Effector memory CD4-positive, alpha-beta T cell (primary cell): ENCODE results near the gene OR5AP2.
"Not testable (repeated sequence)": the region's sequence is repeated elsewhere in the genome, so short reads cannot be mapped to it uniquely, and the experiment has no call there.

Experiments used
- DNase-seq, 3 donors: peaks; one replicate each; pipeline ENCODE4 v3.0.0-alpha.2; 2020
- H3K27ac ChIP-seq: 2 replicates; pipeline ENCODE4 v1.7.0; 2013; ENCODE audit warnings: mild to moderate bottlenecking, low read length, moderate library complexity; ENCODE audit not compliant: insufficient read depth, poor library complexity, severe bottlenecking
- H3K27me3 ChIP-seq: replicated peaks from 2 replicates; pipeline ENCODE4 v1.7.0; 2013; ENCODE audit warnings: mild to moderate bottlenecking, low read length; ENCODE audit not compliant: insufficient read depth, control insufficient read depth, poor library complexity, severe bottlenecking
- H3K36me3 ChIP-seq: 2 replicates; pipeline ENCODE4 v1.7.0; 2013; ENCODE audit warnings: mild to moderate bottlenecking, low read length, moderate library complexity; ENCODE audit not compliant: control insufficient read depth, insufficient read depth
- H3K4me1 ChIP-seq: 2 replicates; pipeline ENCODE4 v1.7.0; 2013; ENCODE audit warnings: low read length, mild to moderate bottlenecking; ENCODE audit not compliant: control insufficient read depth, insufficient read depth, poor library complexity, severe bottlenecking
- H3K4me3 ChIP-seq: 2 replicates; pipeline ENCODE4 v1.7.0; 2013; ENCODE audit warnings: low read length, low read depth, mild to moderate bottlenecking; ENCODE audit not compliant: insufficient read depth, poor library complexity, severe bottlenecking
- H3K9me3 ChIP-seq: 2 replicates; pipeline ENCODE4 v1.7.0; 2013; ENCODE audit warnings: mild to moderate bottlenecking, low read length, moderate library complexity; ENCODE audit not compliant: control insufficient read depth
- total RNA-seq, 3 donors: gene quantifications; one replicate each; lab custom pipeline; 2026; lab: John Stamatoyannopoulos, UW

The OR5AP2 gene
- 0 reads per million in 3 donors for total RNA-seq

DNA sequence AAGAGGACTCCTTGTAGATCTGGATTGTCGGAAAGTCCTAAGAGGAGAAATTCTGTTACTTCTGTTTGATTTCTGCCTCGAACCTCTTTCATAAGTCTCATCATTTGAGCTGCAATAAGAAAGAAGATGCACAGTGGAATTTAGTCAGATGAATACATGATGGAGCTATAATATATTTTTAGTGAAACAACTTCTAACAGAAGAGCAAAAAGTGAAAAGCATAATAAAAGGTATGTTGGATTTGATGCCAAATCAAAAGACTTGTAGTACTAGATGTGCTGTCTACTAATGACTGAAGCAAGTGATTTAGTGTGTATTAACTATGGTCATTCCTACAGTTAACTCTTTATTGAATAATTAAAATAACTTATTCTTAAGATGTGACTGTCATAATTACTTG, at the start of gene OR5AP2:
Gene OR5AP2, minus strand, starts transcription at position 101 of the 400 bp plus-strand sequence. Its CDS starts 0 bp downstream, at position 101.
- H3K27ac ChIP-seq, result no peak within 1 kb of the TSS
- no peaks in the 10 kb centered on the region for H3K36me3 ChIP-seq
- no peaks in the 10 kb centered on the region for H3K4me1 ChIP-seq
- H3K4me3 ChIP-seq, result no peak within 1 kb of the TSS
- H3K9me3 ChIP-seq, result no peaks in the 10 kb centered on the region
- no peak for DNase-seq
- no peaks in the 10 kb centered on the region for H3K27me3 ChIP-seq

DNA sequence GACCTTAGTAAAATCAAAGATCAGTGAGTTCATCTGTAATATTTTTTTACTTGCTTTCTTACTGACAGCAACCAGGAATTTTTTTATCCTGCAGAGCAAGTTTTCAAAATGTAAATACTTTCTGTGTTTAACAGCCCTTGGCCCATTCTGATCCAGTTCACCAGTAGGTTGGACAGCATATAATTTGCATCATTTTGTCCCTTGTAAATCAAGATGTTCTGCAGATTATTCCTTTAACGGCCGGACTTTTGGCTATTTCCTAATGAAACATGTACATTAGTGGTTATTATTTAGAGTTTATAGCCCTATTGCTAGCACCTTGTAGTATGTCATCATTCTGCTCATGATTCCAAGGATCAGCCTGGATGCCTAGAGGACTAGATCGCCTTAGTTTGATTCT, 48.9 kb upstream of the OR5AP2 start:
- not testable (repeated sequence) for H3K9me3 ChIP-seq, H3K27ac ChIP-seq, H3K4me3 ChIP-seq, H3K4me1 ChIP-seq, H3K27me3 ChIP-seq, DNase-seq, H3K36me3 ChIP-seq

- DNase-seq, result no peak
- Histone ChIP-seq H3K36me3 (no peaks in the 10 kb centered on the region), H3K27ac (no peak overlapping the region), H3K4me3 (no peak overlapping the region), H3K9me3 (no peaks in the 10 kb centered on the region), H3K27me3 (no peaks in the 10 kb centered on the region), H3K4me1 (no peaks in the 10 kb centered on the region)
Measured at GRCh38 chr11:56688554-56689100, 46.4 kb upstream of the OR5AP2 start.

DNA sequence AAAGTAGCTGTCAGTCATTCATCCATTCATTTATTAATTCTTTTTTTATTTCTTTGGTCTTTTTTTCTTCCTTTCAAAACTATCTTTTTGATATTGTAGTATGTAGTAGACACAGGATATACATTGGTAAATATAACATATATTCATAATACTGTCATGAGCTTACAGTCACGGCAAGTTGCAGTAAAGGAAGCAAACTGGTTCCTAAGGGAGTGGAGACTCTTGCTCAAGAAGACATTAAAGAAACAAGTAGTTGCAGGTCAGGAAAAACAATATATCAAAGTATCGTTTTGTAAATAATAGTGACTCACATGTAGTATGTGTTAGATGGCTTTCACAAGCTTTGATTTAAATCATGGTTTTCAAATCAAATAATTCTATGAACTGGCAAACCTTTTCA, 28.7 kb upstream of the OR5AP2 start:
- no peaks in the 10 kb centered on the region for H3K36me3 ChIP-seq
- no peaks in the 10 kb centered on the region for H3K27me3 ChIP-seq
- H3K9me3 ChIP-seq, result no peaks in the 10 kb centered on the region
- H3K27ac ChIP-seq, result no peak overlapping the region
- H3K4me3 ChIP-seq, result no peak overlapping the region
- H3K4me1 ChIP-seq, result no peaks in the 10 kb centered on the region
- no peak for DNase-seq

GRCh38 chr11:56663386-56663785, 21.1 kb upstream of the OR5AP2 start, which contains the start of gene OR5AR1:
TSS of gene OR5AR1 (plus strand) at chr11:56663686. CDS start at chr11:56663686, 0 bp downstream.
- no peak for DNase-seq
- Histone ChIP-seq H3K27me3 (no peaks in the 10 kb centered on the region), H3K4me1 (no peaks in the 10 kb centered on the region), H3K9me3 (no peaks in the 10 kb centered on the region), H3K27ac (no peak within 1 kb of the TSS), H3K4me3 (no peak within 1 kb of the TSS), H3K36me3 (no peaks in the 10 kb centered on the region)

GRCh38 chr11:56659755-56660154, 17.5 kb upstream of the OR5AP2 start:
- no peak overlapping the region for H3K27ac ChIP-seq
- H3K4me3 ChIP-seq, result no peak overlapping the region
- no peaks in the 10 kb centered on the region for H3K9me3 ChIP-seq
- DNase-seq, result no peak
- no peaks in the 10 kb centered on the region for H3K36me3 ChIP-seq
- no peaks in the 10 kb centered on the region for H3K27me3 ChIP-seq
- no peaks in the 10 kb centered on the region for H3K4me1 ChIP-seq

DNA sequence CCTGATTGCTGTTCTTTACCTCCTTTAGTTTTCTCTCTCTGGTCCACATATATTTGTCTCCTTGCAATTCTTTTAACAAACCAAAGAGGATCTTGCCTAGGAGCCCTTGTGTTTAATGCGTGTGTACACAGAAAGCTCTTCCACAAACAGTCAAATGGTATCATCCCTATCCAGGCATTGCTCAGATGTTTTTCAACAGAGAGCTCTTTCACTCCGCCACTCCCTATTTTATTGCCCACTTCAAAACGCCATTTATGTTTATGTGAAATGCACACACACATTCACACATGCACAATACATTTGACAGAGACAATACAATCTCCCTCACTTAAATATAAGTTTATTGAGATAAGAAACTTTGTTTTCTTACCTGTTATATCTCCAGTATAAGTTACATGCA, 4.7 kb downstream of the OR5AP2 start:
- H3K4me1 ChIP-seq, result no peaks in the 10 kb centered on the region

DNA sequence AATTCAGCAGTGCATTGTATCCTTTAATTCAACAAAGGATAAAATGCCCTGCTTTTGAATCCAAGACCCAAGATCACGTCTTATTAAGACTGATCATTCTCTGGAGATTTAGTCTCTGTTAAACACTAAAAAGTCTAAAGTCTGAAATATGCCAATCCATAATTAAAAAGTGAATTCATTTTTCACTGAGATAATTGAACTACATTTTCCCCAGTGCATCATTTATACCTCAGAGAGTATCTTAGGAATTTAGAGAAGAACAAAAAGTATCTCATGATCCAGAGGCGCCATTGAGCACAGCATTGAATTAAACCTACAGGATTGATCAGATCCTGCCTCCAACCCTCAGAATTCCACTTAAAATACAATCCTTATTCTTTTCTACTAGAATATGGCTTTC, 5.4 kb downstream of the OR5AP2 start:
- Histone ChIP-seq H3K36me3 (no peaks in the 10 kb centered on the region), H3K27me3 (no peaks in the 10 kb centered on the region), H3K4me3 (no peak overlapping the region), H3K9me3 (no peaks in the 10 kb centered on the region), H3K27ac (no peak overlapping the region), H3K4me1 (no peaks in the 10 kb centered on the region)
- DNase-seq, result no peak

More for the DNA sequence above, 4.7 kb downstream of the OR5AP2 start:
- no peaks in the 10 kb centered on the region for H3K9me3 ChIP-seq
- no peak overlapping the region for H3K4me3 ChIP-seq
- no peaks in the 10 kb centered on the region for H3K27me3 ChIP-seq
- H3K36me3 ChIP-seq, result no peaks in the 10 kb centered on the region
- no peak overlapping the region for H3K27ac ChIP-seq
- no peak for DNase-seq

DNA sequence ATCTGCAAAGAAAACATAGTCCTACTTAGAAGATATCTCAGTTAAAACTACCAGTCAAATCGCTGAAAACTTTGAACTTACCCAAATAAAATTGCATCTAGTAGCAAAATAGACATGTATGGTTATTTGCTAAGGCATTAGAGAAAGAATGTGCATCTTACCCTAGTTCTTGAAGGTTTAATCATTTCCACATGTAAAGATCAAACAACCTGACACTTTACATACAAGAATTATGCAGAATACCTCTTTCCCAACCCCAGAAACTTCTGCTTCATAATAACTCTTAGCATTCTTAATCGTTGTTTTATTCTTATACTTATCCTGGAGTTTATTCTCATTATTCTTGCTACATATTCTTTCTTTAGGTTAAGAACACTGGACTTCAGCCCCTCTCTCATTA, 9.9 kb downstream of the OR5AP2 start:
- no peak for DNase-seq
- H3K36me3 ChIP-seq, result no peaks in the 10 kb centered on the region
- H3K4me1 ChIP-seq, result no peaks in the 10 kb centered on the region
- H3K9me3 ChIP-seq, result no peaks in the 10 kb centered on the region
- no peaks in the 10 kb centered on the region for H3K27me3 ChIP-seq
- H3K4me3 ChIP-seq, result no peak overlapping the region
- H3K27ac ChIP-seq, result no peak overlapping the region

- no peaks in the 10 kb centered on the region for H3K27me3 ChIP-seq
- H3K36me3 ChIP-seq, result no peaks in the 10 kb centered on the region
- DNase-seq, result no peak
- no peak overlapping the region for H3K4me3 ChIP-seq
- no peak overlapping the region for H3K27ac ChIP-seq
- H3K9me3 ChIP-seq, result no peaks in the 10 kb centered on the region
- no peaks in the 10 kb centered on the region for H3K4me1 ChIP-seq
Measured at GRCh38 chr11:56625946-56626345, 16.3 kb downstream of the OR5AP2 start.
